ENCODE measurements around the gene ST6GALNAC2.
"Not testable (repeated sequence)": the region's sequence is repeated elsewhere in the genome, so short reads cannot be mapped to it uniquely, and the experiment has no call there.

The ST6GALNAC2 gene

GRCh38 chr17:76585649-76586593, at the start of gene ST6GALNAC2:
Gene ST6GALNAC2, minus strand, starts transcription at chr17:76585860. Its CDS starts 52 bp downstream, at chr17:76585808.
- no peak for FAIRE-seq

- FAIRE-seq: no peak
Observed at GRCh38 chr17:76635039-76635438, 49.4 kb upstream of the ST6GALNAC2 start.

GRCh38 chr17:76633628-76634328, 48.1 kb upstream of the ST6GALNAC2 start:
- FAIRE-seq: no peak

- FAIRE-seq: no peak
Observed at GRCh38 chr17:76631821-76632565, 46.3 kb upstream of the ST6GALNAC2 start.

- no peak for FAIRE-seq
Observed at GRCh38 chr17:76630151-76630550, 44.5 kb upstream of the ST6GALNAC2 start.

GRCh38 chr17:76627510-76627909, 41.9 kb upstream of the ST6GALNAC2 start:
- no peak for FAIRE-seq

GRCh38 chr17:76626442-76626841, 40.8 kb upstream of the ST6GALNAC2 start:
- FAIRE-seq: no peak

- no peak for FAIRE-seq
Observed at GRCh38 chr17:76625496-76625895, 39.8 kb upstream of the ST6GALNAC2 start.

- FAIRE-seq: no peak
Observed at GRCh38 chr17:76623271-76624146, 37.8 kb upstream of the ST6GALNAC2 start.

GRCh38 chr17:76617838-76618237, 32.2 kb upstream of the ST6GALNAC2 start:
- FAIRE-seq: no peak

GRCh38 chr17:76614912-76615617, 29.4 kb upstream of the ST6GALNAC2 start:
- no peak for FAIRE-seq

GRCh38 chr17:76614064-76614759, 28.6 kb upstream of the ST6GALNAC2 start:
- not testable (repeated sequence) for FAIRE-seq

- FAIRE-seq: no peak
Observed at GRCh38 chr17:76612977-76613851, 27.6 kb upstream of the ST6GALNAC2 start.

- FAIRE-seq: no peak
Observed at GRCh38 chr17:76612465-76612864, 26.8 kb upstream of the ST6GALNAC2 start.

GRCh38 chr17:76611758-76612157, 26.1 kb upstream of the ST6GALNAC2 start:
- FAIRE-seq: no peak

- not testable (repeated sequence) for FAIRE-seq
Observed at GRCh38 chr17:76611080-76611749, 25.6 kb upstream of the ST6GALNAC2 start.

- FAIRE-seq: not testable (repeated sequence)
Observed at GRCh38 chr17:76606685-76607084, 21.0 kb upstream of the ST6GALNAC2 start.

GRCh38 chr17:76601065-76601464, 15.4 kb upstream of the ST6GALNAC2 start:
- FAIRE-seq: no peak
